Body of pancreas (tissue), 4 donors: Measurements from ENCODE around the gene GRIA2. TPM values are rescaled to one million over a fixed set of nuclear protein-coding genes. Genes with fewer than 3 reads are reported as not detected.

Experiments used
- ATAC-seq: fragments of 150-250 bp; one replicate; pipeline ENCODE4 v1.9.1; 2016
- DNase-seq, 4 donors: peaks; one replicate each; pipeline ENCODE4 v3.0.0-alpha.2; 2019
- H3K27ac ChIP-seq, 4 donors: fragments of 200-600 bp; sonication (generic); 1 replicate in 3 of 4; 2 replicates in 1 of 4; pipeline versions ENCODE4 v1.5.1 to v1.6.1; 2016 to 2019; ENCODE audit warnings: mild to moderate bottlenecking in 1 of 4, mixed read lengths in 1 of 4, moderate library complexity in 1 of 4
- H3K27me3 ChIP-seq, 2 donors: fragments of 200-600 bp; sonication (generic); one replicate each; pipeline ENCODE4 v1.6.0; 2016; ENCODE audit warnings: mild to moderate bottlenecking in 1 of 2
- H3K36me3 ChIP-seq, 2 donors: fragments of 200-600 bp; sonication (generic); replicated peaks in 1 of 2; 2 replicates each; pipeline ENCODE4 v1.5.1; 2016; ENCODE audit warnings: low read depth in 2 of 2; ENCODE audit not compliant: insufficient read depth in 1 of 2
- H3K4me1 ChIP-seq: fragments of 200-600 bp; sonication (generic); one replicate; pipeline ENCODE4 v1.6.0; 2016
- H3K4me3 ChIP-seq, 2 donors: fragments of 200-600 bp; sonication (generic); 1 replicate in 1 of 2; 2 replicates in 1 of 2; pipeline ENCODE4 v1.5.1; 2016 to 2019
- H3K9me3 ChIP-seq, 3 donors: fragments of 200-600 bp; sonication (generic); 1 replicate in 2 of 3; 2 replicates in 1 of 3; pipeline ENCODE4 v1.5.1; 2016
- POLR2A ChIP-seq, 3 donors: fragments of 450-650 bp; IDR thresholded peaks; one replicate each; pipeline ENCODE4 v1.6.1; 2016; ENCODE audit warnings: antibody characterized with exemption in 3 of 3, mild to moderate bottlenecking in 2 of 3
- WGBS, 2 donors: methylation state at CpG; one replicate each; pipeline ENCODE4 v1.1.5; 2017; 5-methylcytosine and 5-hydroxymethylcytosine counted together
- intact Hi-C: fragments of 100-400 bp; cut with DNase I; formaldehyde crosslinking; loops from one replicate; pipeline ENCODE4 v1.15.1; 2023
- total RNA-seq, 2 donors: library from RNA; depleted of rRNA; stranded (reverse); fragments of >200 nt; gene quantifications; one replicate each; pipeline ENCODE4 v1.1.0, GENCODE V29; 2016
- TF ChIP-seq, protein P1 (sequence below), 7 experiments: fragments of 450-650 bp in 4 of 7; fragments of 200-600 bp in 3 of 7; sonication (generic) in 3 of 7; IDR thresholded peaks; one replicate each; pipeline ENCODE4 v1.5.1; 2016 to 2019; ENCODE audit warnings: antibody characterized with exemption in 7 of 7

GRIA2 gene
- total RNA-seq, 2 donors from 2014 or later = 1.0 to 1.6 TPM

GRCh38 chr4:157314906-157315305 lies 94.4 kb downstream of the GRIA2 start:
- no peak overlapping the region for H3K27ac ChIP-seq
- TF ChIP-seq POLR2A (IDR thresholded peaks at IDR 0.05) = no peak
- TF ChIP-seq, protein P1, sequence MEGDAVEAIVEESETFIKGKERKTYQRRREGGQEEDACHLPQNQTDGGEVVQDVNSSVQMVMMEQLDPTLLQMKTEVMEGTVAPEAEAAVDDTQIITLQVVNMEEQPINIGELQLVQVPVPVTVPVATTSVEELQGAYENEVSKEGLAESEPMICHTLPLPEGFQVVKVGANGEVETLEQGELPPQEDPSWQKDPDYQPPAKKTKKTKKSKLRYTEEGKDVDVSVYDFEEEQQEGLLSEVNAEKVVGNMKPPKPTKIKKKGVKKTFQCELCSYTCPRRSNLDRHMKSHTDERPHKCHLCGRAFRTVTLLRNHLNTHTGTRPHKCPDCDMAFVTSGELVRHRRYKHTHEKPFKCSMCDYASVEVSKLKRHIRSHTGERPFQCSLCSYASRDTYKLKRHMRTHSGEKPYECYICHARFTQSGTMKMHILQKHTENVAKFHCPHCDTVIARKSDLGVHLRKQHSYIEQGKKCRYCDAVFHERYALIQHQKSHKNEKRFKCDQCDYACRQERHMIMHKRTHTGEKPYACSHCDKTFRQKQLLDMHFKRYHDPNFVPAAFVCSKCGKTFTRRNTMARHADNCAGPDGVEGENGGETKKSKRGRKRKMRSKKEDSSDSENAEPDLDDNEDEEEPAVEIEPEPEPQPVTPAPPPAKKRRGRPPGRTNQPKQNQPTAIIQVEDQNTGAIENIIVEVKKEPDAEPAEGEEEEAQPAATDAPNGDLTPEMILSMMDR (IDR thresholded peaks at IDR 0.05) = no peak
- H3K27me3 ChIP-seq = no peaks in the 10 kb centered on the region
- DNase-seq (no peak), ATAC-seq (no peak)
- H3K9me3 ChIP-seq = no peaks in the 10 kb centered on the region
- H3K4me1 ChIP-seq = no peaks in the 10 kb centered on the region
- intact Hi-C loops = no loop called here
- no peak overlapping the region for H3K4me3 ChIP-seq
- WGBS, 2 donors = 23 to 50% methylated on average over 1 of the region's 1 CpG
- H3K36me3 ChIP-seq = no peaks in the 10 kb centered on the region

GRCh38 chr4:157315968-157316367 lies 95.4 kb downstream of the GRIA2 start:
- Histone ChIP-seq H3K27ac (no peak overlapping the region), H3K4me1 (no peaks in the 10 kb centered on the region), H3K36me3 (no peaks in the 10 kb centered on the region), H3K4me3 (no peak overlapping the region), H3K9me3 (no peaks in the 10 kb centered on the region), H3K27me3 (no peaks in the 10 kb centered on the region)
- TF ChIP-seq, protein P1 (IDR thresholded peaks at IDR 0.05) = no peak
- TF ChIP-seq POLR2A (IDR thresholded peaks at IDR 0.05) = no peak
- WGBS, 2 donors = 56 to 57% methylated on average over 1 of the region's 1 CpG
- no peak for DNase-seq
- no peak for ATAC-seq
- intact Hi-C loops = no loop called here

DNA sequence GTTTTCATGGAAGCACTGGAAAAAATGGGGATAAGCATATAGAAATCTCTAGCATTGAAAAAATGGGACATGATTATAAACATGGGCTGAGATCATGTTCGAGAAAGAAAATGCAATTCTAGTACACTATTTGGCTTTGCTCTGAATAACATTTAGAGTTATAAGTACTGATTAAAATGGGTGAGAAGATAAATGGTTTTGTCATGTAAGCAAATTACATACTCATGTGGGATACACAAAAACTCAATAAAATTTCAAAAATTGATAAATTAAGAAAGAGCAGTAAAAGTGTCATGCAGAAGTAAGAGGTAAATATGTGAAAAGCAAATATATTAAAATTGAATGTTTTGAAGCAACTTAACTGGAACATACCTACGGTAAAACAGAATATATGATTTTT lies 99.6 kb downstream of the GRIA2 start:
- no peaks in the 10 kb centered on the region for H3K9me3 ChIP-seq
- H3K4me1 ChIP-seq = no peaks in the 10 kb centered on the region
- H3K27ac ChIP-seq = no peak overlapping the region
- TF ChIP-seq, protein P1 (IDR thresholded peaks at IDR 0.05) = no peak
- TF ChIP-seq POLR2A (IDR thresholded peaks at IDR 0.05) = no peak
- ATAC-seq (no peak), DNase-seq (no peak)
- no peaks in the 10 kb centered on the region for H3K27me3 ChIP-seq
- 76 to 79% methylated on average over 2 of the region's 2 CpGs for WGBS, 2 donors
- H3K4me3 ChIP-seq = no peak overlapping the region
- no peaks in the 10 kb centered on the region for H3K36me3 ChIP-seq
- intact Hi-C loops = no loop called here

- no peaks in the 10 kb centered on the region for H3K4me1 ChIP-seq
- no peak for DNase-seq
- no peak for ATAC-seq
- no peak for TF ChIP-seq POLR2A (IDR thresholded peaks at IDR 0.05)
- TF ChIP-seq, protein P1 (IDR thresholded peaks at IDR 0.05) = no peak
- WGBS, 2 donors = 65 to 77% methylated on average over 2 of the region's 2 CpGs
- no peaks in the 10 kb centered on the region for H3K36me3 ChIP-seq
- no peaks in the 10 kb centered on the region for H3K9me3 ChIP-seq
- H3K27ac ChIP-seq = no peak overlapping the region
- no peaks in the 10 kb centered on the region for H3K27me3 ChIP-seq
- intact Hi-C loops = no loop called here
- no peak overlapping the region for H3K4me3 ChIP-seq
Observed at GRCh38 chr4:157327666-157328065, 107.1 kb downstream of the GRIA2 start.

DNA sequence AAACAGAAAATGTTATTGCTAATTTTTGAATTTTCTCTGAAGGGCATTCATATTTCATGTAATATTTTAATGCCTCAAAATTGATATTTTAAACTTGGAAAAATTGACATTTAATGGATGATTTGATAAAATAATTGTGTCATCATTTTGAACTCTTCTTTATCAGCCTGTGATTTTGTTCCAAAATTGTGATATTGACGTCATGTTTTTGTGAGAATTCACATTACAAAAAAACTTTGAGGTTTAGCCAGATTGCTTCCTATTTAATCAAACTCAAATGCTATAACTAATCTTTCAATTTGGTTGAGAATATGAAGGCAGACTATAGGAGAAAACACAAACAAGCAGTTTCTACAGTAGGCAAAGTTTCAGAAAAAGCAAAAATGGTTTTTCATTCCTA lies 137.4 kb downstream of the GRIA2 start:
- Histone ChIP-seq H3K4me3 (no peak overlapping the region), H3K36me3 (no peaks in the 10 kb centered on the region), H3K27me3 (no peaks in the 10 kb centered on the region), H3K27ac (no peak overlapping the region), H3K9me3 (no peaks in the 10 kb centered on the region), H3K4me1 (no peaks in the 10 kb centered on the region)
- no peak for DNase-seq
- WGBS, 2 donors = 61 to 70% methylated on average over 1 of the region's 1 CpG
- intact Hi-C loops = no loop called here
- TF ChIP-seq, protein P1 (IDR thresholded peaks at IDR 0.05) = no peak
- TF ChIP-seq POLR2A (IDR thresholded peaks at IDR 0.05) = no peak
- ATAC-seq = no peak
